NCI-H1694 treated with DMSO at 0.1 percent for 48 hours (cell line): ENCODE results near the gene ZBTB16.

Experiments
- DNase-seq: peaks from one replicate; lab custom pipeline; 2025; lab: John Stamatoyannopoulos, UW

The ZBTB16 gene

GRCh38 chr11:114243461-114244372 lies 184.2 kb downstream of the ZBTB16 start:
- no peak for DNase-seq

GRCh38 chr11:114244726-114245394 lies 185.3 kb downstream of the ZBTB16 start:
- DNase-seq, result no peak

- no peak for DNase-seq
Observed at GRCh38 chr11:114246321-114247069, 187.0 kb downstream of the ZBTB16 start.

GRCh38 chr11:114247070-114247789 lies 187.7 kb downstream of the ZBTB16 start:
- no peak for DNase-seq

GRCh38 chr11:114250180-114250579 lies 190.7 kb downstream of the ZBTB16 start:
- DNase-seq, result no peak

GRCh38 chr11:114250993-114251814 lies 191.7 kb downstream of the ZBTB16 start:
- no peak for DNase-seq

GRCh38 chr11:114251815-114252337 lies 192.4 kb downstream of the ZBTB16 start:
- no peak for DNase-seq

- DNase-seq, result no peak
Observed at GRCh38 chr11:114252767-114253166, 193.3 kb downstream of the ZBTB16 start.

GRCh38 chr11:114253771-114254170 lies 194.3 kb downstream of the ZBTB16 start:
- DNase-seq, result no peak

GRCh38 chr11:114254571-114255146 lies 195.1 kb downstream of the ZBTB16 start:
- DNase-seq, result no peak

- DNase-seq, result no peak
Observed at GRCh38 chr11:114255289-114255688, 195.8 kb downstream of the ZBTB16 start.

GRCh38 chr11:114256176-114256966 lies 196.9 kb downstream of the ZBTB16 start:
- no peak for DNase-seq

- DNase-seq, result no peak
Observed at GRCh38 chr11:114256967-114257286, 197.4 kb downstream of the ZBTB16 start.

- DNase-seq, result no peak
Observed at GRCh38 chr11:114257621-114258558, 198.4 kb downstream of the ZBTB16 start.

GRCh38 chr11:114258696-114259095 lies 199.2 kb downstream of the ZBTB16 start:
- no peak for DNase-seq

- no peak for DNase-seq
Observed at GRCh38 chr11:114259124-114259526, 199.6 kb downstream of the ZBTB16 start.

GRCh38 chr11:114259551-114259983 lies 200.1 kb downstream of the ZBTB16 start:
- DNase-seq, result no peak

- no peak for DNase-seq
Observed at GRCh38 chr11:114260077-114260476, 200.6 kb downstream of the ZBTB16 start.
